ENCODE data around the gene TSPAN9. TPM values are rescaled to one million over a fixed set of nuclear protein-coding genes. Genes with fewer than 3 reads are reported as not detected.

Gene TSPAN9
- total RNA-seq, result 27.1 TPM in 2 replicates

GRCh38 chr12:3076730-3077571, at the start of gene TSPAN9:
Gene TSPAN9 (plus strand): TSS chr12:3077379. CDS start chr12:3201194, 123,815 bp downstream.

Other genes with a start within 250 kb of the TSPAN9 start
- not detected in 2 replicates for gene NRIP2, start 242.3 kb upstream of the TSPAN9 start, total RNA-seq
- gene TEX52, start 220.3 kb upstream of the TSPAN9 start, total RNA-seq, result not detected in 2 replicates
- gene FOXM1, start 200.2 kb upstream of the TSPAN9 start, total RNA-seq, result 11.7 and 18.8 TPM in 2 replicates
- 13.3 and 22.4 TPM in 2 replicates for gene RHNO1, start 200.2 kb upstream of the TSPAN9 start, total RNA-seq
- gene TULP3, start 186.5 kb upstream of the TSPAN9 start, total RNA-seq, result 20.9 and 27.4 TPM in 2 replicates
- 14.1 and 23.1 TPM in 2 replicates for gene TEAD4, start 118.0 kb upstream of the TSPAN9 start, total RNA-seq

Measured in cardiac atrium fibroblast (primary cell).